Colonic mucosa (tissue), 4 donors: ENCODE measurements around the gene SPAG16. TPM values are rescaled to one million over a fixed set of nuclear protein-coding genes. Genes with fewer than 3 reads are reported as not detected.

ENCODE experiments used
- DNase-seq: peaks from one replicate; pipeline ENCODE4 v3.0.0-alpha.2; 2020
- H3K27ac ChIP-seq: fragments of 200-600 bp; one replicate; pipeline ENCODE4 v1.8.0; 2021
- H3K27me3 ChIP-seq: fragments of 200-600 bp; one replicate; pipeline ENCODE4 v1.8.0; 2021
- H3K36me3 ChIP-seq: fragments of 200-600 bp; one replicate; pipeline ENCODE4 v1.8.0; 2021
- H3K4me1 ChIP-seq: fragments of 200-600 bp; one replicate; pipeline ENCODE4 v1.8.0; 2021; ENCODE audit warnings: mild to moderate bottlenecking
- H3K4me3 ChIP-seq: fragments of 200-600 bp; one replicate; pipeline ENCODE4 v1.8.0; 2021
- H3K9ac ChIP-seq, 2 donors: one replicate each; pipeline ENCODE4 v1.7.0; 2013; ENCODE audit warnings: control low read depth in 2 of 2, low read depth in 2 of 2, low read length in 2 of 2
- H3K9me3 ChIP-seq: fragments of 200-600 bp; one replicate; pipeline ENCODE4 v1.8.0; 2021
- CTCF ChIP-seq: fragments of 200-600 bp; IDR thresholded peaks from one replicate; pipeline ENCODE4 v1.8.0; 2022; ENCODE audit warnings: antibody characterized with exemption, mild to moderate bottlenecking
- intact Hi-C: fragments of 100-400 bp; cut with DNase I; formaldehyde crosslinking; loops from one replicate; pipeline ENCODE4 v1.14.1; 2022
- total RNA-seq, 2 donors: library from RNA; stranded (reverse); fragmentation: NEBNext Ultra II Directional in 1 of 2; extraction: Animal tissue kit (Norgen Biotek cat#: 25700) in 1 of 2; gene quantifications; one replicate each; pipeline ENCODE4 v1.2.1, GENCODE V29; 2021
- donor health status: healthy.
- donor health status: DM: no; HTN: no; CAD: no.
- donor health status: DM: no; HTN: no; CAD: no.

SPAG16 gene
- total RNA-seq, 2 donors from 2014 or later = 18.6 to 25.5 TPM

GRCh38 chr2:214006601-214007000 is 722.3 kb downstream of the SPAG16 start:
- H3K27me3 ChIP-seq = no peaks in the 10 kb centered on the region
- no peak overlapping the region for H3K4me3 ChIP-seq
- no peak overlapping the region for H3K9ac ChIP-seq
- no peak for DNase-seq
- TF ChIP-seq CTCF = no peak
- H3K9me3 ChIP-seq = no peaks in the 10 kb centered on the region
- no peak overlapping the region for H3K27ac ChIP-seq
- no peaks in the 10 kb centered on the region for H3K36me3 ChIP-seq
- intact Hi-C loops = no loop called here
- no peaks in the 10 kb centered on the region for H3K4me1 ChIP-seq

- no peak for TF ChIP-seq CTCF
- DNase-seq = no peak
- Histone ChIP-seq H3K27ac (no peak overlapping the region), H3K36me3 (no peaks in the 10 kb centered on the region), H3K9ac (no peak overlapping the region), H3K4me1 (no peaks in the 10 kb centered on the region), H3K4me3 (no peak overlapping the region), H3K9me3 (no peaks in the 10 kb centered on the region), H3K27me3 (no peaks in the 10 kb centered on the region)
- intact Hi-C loops = no loop called here
Observed at GRCh38 chr2:214011676-214012075, 727.4 kb downstream of the SPAG16 start.

GRCh38 chr2:214014551-214015220 is 730.4 kb downstream of the SPAG16 start:
- Histone ChIP-seq H3K4me1 (no peaks in the 10 kb centered on the region), H3K9me3 (no peaks in the 10 kb centered on the region), H3K9ac (no peak overlapping the region), H3K27me3 (no peaks in the 10 kb centered on the region), H3K4me3 (no peak overlapping the region), H3K36me3 (no peaks in the 10 kb centered on the region), H3K27ac (no peak overlapping the region)
- TF ChIP-seq CTCF = no peak
- no peak for DNase-seq
- intact Hi-C loops = no loop called here

DNA sequence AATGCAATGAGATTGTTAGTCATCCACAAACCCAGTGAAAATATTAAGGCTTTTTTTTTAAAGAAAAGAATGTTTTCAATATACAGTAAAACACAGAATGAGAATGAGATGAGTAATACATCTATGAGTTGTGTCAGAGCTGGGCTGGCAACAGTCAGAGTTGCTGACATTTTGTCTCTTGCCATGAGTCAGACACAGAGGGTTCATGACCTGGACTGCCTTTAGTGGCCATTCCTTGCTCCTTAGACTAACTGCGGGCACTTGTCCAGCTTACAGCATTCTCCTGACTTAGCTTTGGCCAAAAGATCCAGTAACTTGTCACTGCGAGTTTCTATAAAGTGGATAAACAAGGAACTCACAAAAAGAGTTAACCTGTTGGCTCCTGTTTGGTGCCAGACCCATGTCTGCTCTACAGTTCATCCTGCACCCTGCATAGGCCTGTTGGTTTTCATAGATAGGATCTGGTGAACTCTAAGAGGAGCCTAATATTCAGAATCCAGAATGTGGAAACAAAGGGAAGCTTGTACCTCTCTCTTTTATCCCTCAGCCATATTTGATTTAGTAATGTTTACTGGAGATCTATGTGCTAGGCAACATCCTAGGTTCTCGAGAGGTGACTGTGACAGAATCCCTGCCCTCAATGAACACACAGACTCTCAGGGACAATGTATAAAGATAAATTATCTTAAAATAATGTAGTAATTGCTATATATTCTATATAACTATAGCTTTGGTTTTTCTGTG is 735.1 kb downstream of the SPAG16 start:
- no peak overlapping the region for H3K9ac ChIP-seq
- no peak for DNase-seq
- no peaks in the 10 kb centered on the region for H3K4me1 ChIP-seq
- no peaks in the 10 kb centered on the region for H3K27me3 ChIP-seq
- TF ChIP-seq CTCF = no peak
- H3K36me3 ChIP-seq = no peaks in the 10 kb centered on the region
- H3K4me3 ChIP-seq = no peak overlapping the region
- no peak overlapping the region for H3K27ac ChIP-seq
- H3K9me3 ChIP-seq = no peaks in the 10 kb centered on the region
- intact Hi-C loops = no loop called here

GRCh38 chr2:214019973-214020345 is 735.7 kb downstream of the SPAG16 start:
- TF ChIP-seq CTCF = no peak
- no peak overlapping the region for H3K27ac ChIP-seq
- no peaks in the 10 kb centered on the region for H3K9me3 ChIP-seq
- no peaks in the 10 kb centered on the region for H3K36me3 ChIP-seq
- intact Hi-C loops = no loop called here
- H3K27me3 ChIP-seq = no peaks in the 10 kb centered on the region
- no peak overlapping the region for H3K4me3 ChIP-seq
- H3K4me1 ChIP-seq = no peaks in the 10 kb centered on the region
- H3K9ac ChIP-seq = no peak overlapping the region
- DNase-seq = no peak
